Lung (tissue), 12 donors: ENCODE measurements around the gene CNPY3. TPM values are rescaled to one million over a fixed set of nuclear protein-coding genes. Genes with fewer than 3 reads are reported as not detected.

ENCODE experiments used
- ATAC-seq: fragments of 200-7000 bp; cut with Tn5 transposase; one replicate; pipeline ENCODE4 v1.9.1; 2020; ENCODE audit warnings: moderate number of reproducible peaks; ENCODE audit not compliant: insufficient read depth, low FRiP score
- DNase-seq, 3 donors: peaks; one replicate each; pipeline ENCODE4 v3.0.0-alpha.2; 2013 to 2017
- H3K27ac ChIP-seq, 2 donors: one replicate each; pipeline ENCODE4 v1.5.1; 2013; ENCODE audit warnings: mild to moderate bottlenecking in 2 of 2, moderate library complexity in 2 of 2, control low read depth in 1 of 2, inconsistent platforms in 1 of 2, low read depth in 1 of 2, low read length in 1 of 2
- H3K27me3 ChIP-seq, 3 donors: one replicate each; pipeline ENCODE4 v1.5.1; 2013; ENCODE audit warnings: low read length in 2 of 3; ENCODE audit not compliant: control insufficient read depth in 3 of 3, insufficient read depth in 3 of 3
- H3K36me3 ChIP-seq, 4 donors: one replicate each; pipeline ENCODE4 v1.5.1; 2013; ENCODE audit warnings: low read length in 4 of 4, mild to moderate bottlenecking in 1 of 4, moderate library complexity in 1 of 4; ENCODE audit not compliant: control insufficient read depth in 4 of 4, insufficient read depth in 4 of 4
- H3K4me1 ChIP-seq, 5 donors: one replicate each; pipeline ENCODE4 v1.5.1; 2013; ENCODE audit warnings: low read length in 5 of 5, mild to moderate bottlenecking in 2 of 5, moderate library complexity in 1 of 5; ENCODE audit not compliant: control insufficient read depth in 5 of 5, insufficient read depth in 5 of 5
- H3K4me3 ChIP-seq: one replicate; pipeline ENCODE4 v1.5.1; 2013; ENCODE audit warnings: mild to moderate bottlenecking, control low read depth, moderate library complexity
- H3K9ac ChIP-seq, 2 donors: one replicate each; pipeline ENCODE4 v1.5.1; 2013; ENCODE audit warnings: low read length in 2 of 2, control low read depth in 1 of 2; ENCODE audit not compliant: insufficient read depth in 1 of 2
- H3K9me3 ChIP-seq, 4 donors: one replicate each; pipeline ENCODE4 v1.5.1; 2013; ENCODE audit warnings: low read length in 3 of 4, mild to moderate bottlenecking in 1 of 4, moderate library complexity in 1 of 4; ENCODE audit not compliant: control insufficient read depth in 4 of 4, insufficient read depth in 3 of 4
- WGBS, 2 donors: extraction: QIAGEN DNeasy Blood & Tissue Kit; methylation state at CpG; one replicate each; pipeline ENCODE4 v1.1.7; 2013; 5-methylcytosine and 5-hydroxymethylcytosine counted together
- polyA plus RNA-seq, 2 donors: library from polyadenylated mRNA; stranded (reverse); fragments of 200-250 nt; gene quantifications; one replicate each; pipeline ENCODE4 v1.2.1, GENCODE V29; 2013
- total RNA-seq, 2 donors: library from RNA; depleted of rRNA in 1 of 2; stranded (reverse); fragments of >200 nt in 1 of 2; gene quantifications; one replicate each; pipeline ENCODE4 v1.2.1, GENCODE V29; 2014 to 2021
- TF ChIP-seq, protein P1 (sequence below): IDR thresholded peaks from 2 replicates; pipeline ENCODE4 v1.5.1; 2012; ENCODE audit warnings: mild to moderate bottlenecking; ENCODE audit errors: control extremely low read depth, extremely low read depth
- donor health status: control.
- donor health status: control.
- donor health status: Bipolar disorder and iron deficiency.
- donor health status: healthy.
- donor health status: DM: yes; HTN: yes; CAD: no.

The CNPY3 gene
- total and polyA plus RNA-seq, 4 donors: 36.0 to 90.5 (median 56.2) TPM

DNA sequence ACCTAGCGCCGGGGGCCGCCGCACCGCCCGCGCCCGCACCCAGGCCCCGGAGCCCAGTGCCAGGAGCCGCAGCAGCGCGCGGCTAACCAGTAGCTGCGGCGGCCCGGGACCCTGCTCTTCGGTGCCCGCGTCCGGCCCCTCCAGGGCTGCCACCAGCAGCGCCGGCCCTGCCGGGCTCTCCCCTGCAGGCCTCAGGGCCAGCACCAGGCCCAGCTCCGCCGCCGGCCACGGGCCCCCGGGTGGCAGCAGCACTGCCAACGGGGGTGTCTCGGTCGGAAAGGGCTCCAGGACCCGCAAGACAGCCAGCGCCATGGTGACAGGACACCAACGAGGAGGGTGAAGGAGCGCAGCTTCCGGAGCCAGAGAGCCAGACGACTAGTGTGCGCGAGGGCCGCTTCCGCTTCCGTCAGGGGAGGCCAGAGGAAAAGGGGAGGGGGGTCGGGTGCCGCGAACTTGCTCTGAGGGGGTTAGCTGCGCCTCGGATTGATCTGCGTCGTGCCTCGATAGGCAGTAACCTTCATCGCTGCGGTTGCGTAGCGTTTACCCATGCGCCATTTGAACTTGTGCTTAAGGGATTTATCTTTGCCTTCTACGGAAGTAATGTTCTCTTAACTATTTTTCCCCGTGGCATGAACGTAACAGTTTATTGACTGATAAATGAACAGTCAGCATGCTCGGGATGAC lies 49.7 kb downstream of the CNPY3 start, which contains the start of gene PEX6:
Gene PEX6 (minus strand): TSS at position 343 of the 684 bp plus-strand sequence. CDS start 31 bp downstream, at position 312.
- peaks cover 0 to 2% (median 0%) of the 10 kb centered on the region in 4 donors for H3K36me3 ChIP-seq
- H3K27ac ChIP-seq: peak within 1 kb of the TSS; percentile 85 to 95
- ATAC-seq (peak; percentile 95), DNase-seq (peak; percentile 90 to 93 (median 92))
- H3K4me3 ChIP-seq: peak within 1 kb of the TSS; percentile 92
- no peaks in the 10 kb centered on the region for H3K9me3 ChIP-seq
- TF ChIP-seq, protein P1, sequence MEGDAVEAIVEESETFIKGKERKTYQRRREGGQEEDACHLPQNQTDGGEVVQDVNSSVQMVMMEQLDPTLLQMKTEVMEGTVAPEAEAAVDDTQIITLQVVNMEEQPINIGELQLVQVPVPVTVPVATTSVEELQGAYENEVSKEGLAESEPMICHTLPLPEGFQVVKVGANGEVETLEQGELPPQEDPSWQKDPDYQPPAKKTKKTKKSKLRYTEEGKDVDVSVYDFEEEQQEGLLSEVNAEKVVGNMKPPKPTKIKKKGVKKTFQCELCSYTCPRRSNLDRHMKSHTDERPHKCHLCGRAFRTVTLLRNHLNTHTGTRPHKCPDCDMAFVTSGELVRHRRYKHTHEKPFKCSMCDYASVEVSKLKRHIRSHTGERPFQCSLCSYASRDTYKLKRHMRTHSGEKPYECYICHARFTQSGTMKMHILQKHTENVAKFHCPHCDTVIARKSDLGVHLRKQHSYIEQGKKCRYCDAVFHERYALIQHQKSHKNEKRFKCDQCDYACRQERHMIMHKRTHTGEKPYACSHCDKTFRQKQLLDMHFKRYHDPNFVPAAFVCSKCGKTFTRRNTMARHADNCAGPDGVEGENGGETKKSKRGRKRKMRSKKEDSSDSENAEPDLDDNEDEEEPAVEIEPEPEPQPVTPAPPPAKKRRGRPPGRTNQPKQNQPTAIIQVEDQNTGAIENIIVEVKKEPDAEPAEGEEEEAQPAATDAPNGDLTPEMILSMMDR: no peak
- H3K9ac ChIP-seq: peak within 1 kb of the TSS; percentile 73 to 79
- WGBS, 2 donors: 0% methylated on average over 49 to 59 of the region's 59 CpGs
- H3K27me3 ChIP-seq: no peaks in the 10 kb centered on the region
- H3K4me1 ChIP-seq: peaks cover 6 to 24% (median 12%) of the 10 kb centered on the region in 5 donors

DNA sequence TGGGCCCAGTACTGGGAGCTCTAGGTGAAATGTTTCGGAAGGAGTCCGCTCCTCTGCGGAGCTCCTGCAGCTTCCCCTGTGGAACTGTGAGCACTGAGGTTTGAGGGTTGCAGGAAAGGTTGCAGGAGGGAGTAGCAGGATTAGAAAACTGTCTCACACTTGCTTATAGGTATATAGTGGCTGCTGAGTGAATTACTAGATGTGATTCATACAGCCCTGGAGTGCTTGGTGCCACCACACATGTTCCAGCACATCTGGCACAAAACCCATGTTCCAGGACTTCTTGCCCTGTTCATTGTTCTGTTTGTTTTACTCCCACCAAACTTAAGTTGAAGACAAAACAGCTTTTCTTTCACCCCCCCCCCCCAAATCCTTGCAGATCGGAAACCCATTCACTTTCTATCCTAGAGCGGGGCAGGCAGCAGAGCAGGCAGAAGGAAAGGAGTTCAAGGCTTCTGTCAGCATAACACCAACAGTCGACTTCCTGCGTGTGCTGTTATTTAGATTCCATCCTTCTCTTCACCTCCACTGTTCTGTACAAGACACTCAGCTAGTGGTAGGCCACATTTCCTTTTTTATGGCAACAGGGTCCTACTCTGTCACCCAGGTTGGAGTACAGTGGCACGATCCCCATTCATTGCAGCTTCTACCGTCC lies 50.4 kb downstream of the CNPY3 start:
- ATAC-seq (no peak), DNase-seq (peak in 1 of 3 donors; percentile 17)
- Histone ChIP-seq H3K4me1 (peaks cover 6 to 24% (median 12%) of the 10 kb centered on the region in 5 donors), H3K4me3 (peak overlapping the region; percentile 92), H3K9me3 (no peaks in the 10 kb centered on the region), H3K27ac (peak overlapping the region; percentile 85 to 95), H3K36me3 (peaks cover 0 to 2% (median 0%) of the 10 kb centered on the region in 4 donors), H3K27me3 (no peaks in the 10 kb centered on the region), H3K9ac (peak overlapping the region; percentile 56 to 79)
- TF ChIP-seq, protein P1: no peak
- WGBS, 2 donors: 37 to 41% methylated on average over 9 of the region's 9 CpGs

- Histone ChIP-seq H3K9ac (no peak overlapping the region), H3K4me3 (no peak overlapping the region), H3K4me1 (peaks cover 9 to 39% (median 24%) of the 10 kb centered on the region in 5 donors), H3K27ac (no peak overlapping the region), H3K36me3 (no peaks in the 10 kb centered on the region), H3K9me3 (no peaks in the 10 kb centered on the region), H3K27me3 (no peaks in the 10 kb centered on the region)
- TF ChIP-seq, protein P1: no peak
- 75 to 90% methylated on average over 5 of the region's 5 CpGs for WGBS, 2 donors
- DNase-seq: no peak
- ATAC-seq: no peak
Observed at GRCh38 chr6:42981836-42982235, 52.6 kb downstream of the CNPY3 start.
